LNCaP clone FGC (cell line): Measurements from ENCODE around the gene SLC22A15.

Source experiments
- DNase-seq: peaks from one replicate; pipeline ENCODE4 v3.0.0-alpha.2; 2011; ENCODE audit warnings: low read depth
- H3K4me3 ChIP-seq: 2 replicates; pipeline ENCODE4 v1.5.1; 2011; ENCODE audit warnings: mild to moderate bottlenecking, low read depth, low read length, control low read depth
- TF ChIP-seq, protein P1 (sequence below): IDR thresholded peaks from 2 replicates; pipeline ENCODE4 v1.5.1; 2012; ENCODE audit warnings: mild to moderate bottlenecking; ENCODE audit not compliant: control insufficient read depth, insufficient read depth; ENCODE audit errors: extremely low read depth

Gene SLC22A15

DNA sequence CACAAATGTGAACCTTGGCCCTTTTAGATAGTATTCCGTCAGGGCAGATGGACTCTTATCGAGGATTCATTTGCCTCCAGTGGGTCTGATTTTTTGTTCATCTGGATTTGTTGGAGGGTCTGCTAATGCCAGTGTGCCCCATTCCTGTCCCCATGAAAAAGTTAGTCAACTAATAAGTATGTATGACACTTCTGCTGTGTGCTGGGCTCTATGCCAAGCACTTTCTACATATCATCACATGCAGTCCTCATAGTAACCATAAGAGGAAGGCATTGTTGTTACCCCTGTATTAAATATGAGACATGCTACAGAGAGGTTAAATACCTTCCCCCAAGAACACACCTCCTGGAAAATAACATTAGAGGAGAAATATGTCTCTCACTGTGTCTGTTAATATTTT is 88.3 kb downstream of the SLC22A15 start:
- no peak overlapping the region for H3K4me3 ChIP-seq
- TF ChIP-seq, protein P1, sequence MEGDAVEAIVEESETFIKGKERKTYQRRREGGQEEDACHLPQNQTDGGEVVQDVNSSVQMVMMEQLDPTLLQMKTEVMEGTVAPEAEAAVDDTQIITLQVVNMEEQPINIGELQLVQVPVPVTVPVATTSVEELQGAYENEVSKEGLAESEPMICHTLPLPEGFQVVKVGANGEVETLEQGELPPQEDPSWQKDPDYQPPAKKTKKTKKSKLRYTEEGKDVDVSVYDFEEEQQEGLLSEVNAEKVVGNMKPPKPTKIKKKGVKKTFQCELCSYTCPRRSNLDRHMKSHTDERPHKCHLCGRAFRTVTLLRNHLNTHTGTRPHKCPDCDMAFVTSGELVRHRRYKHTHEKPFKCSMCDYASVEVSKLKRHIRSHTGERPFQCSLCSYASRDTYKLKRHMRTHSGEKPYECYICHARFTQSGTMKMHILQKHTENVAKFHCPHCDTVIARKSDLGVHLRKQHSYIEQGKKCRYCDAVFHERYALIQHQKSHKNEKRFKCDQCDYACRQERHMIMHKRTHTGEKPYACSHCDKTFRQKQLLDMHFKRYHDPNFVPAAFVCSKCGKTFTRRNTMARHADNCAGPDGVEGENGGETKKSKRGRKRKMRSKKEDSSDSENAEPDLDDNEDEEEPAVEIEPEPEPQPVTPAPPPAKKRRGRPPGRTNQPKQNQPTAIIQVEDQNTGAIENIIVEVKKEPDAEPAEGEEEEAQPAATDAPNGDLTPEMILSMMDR, result no peak
- no peak for DNase-seq

DNA sequence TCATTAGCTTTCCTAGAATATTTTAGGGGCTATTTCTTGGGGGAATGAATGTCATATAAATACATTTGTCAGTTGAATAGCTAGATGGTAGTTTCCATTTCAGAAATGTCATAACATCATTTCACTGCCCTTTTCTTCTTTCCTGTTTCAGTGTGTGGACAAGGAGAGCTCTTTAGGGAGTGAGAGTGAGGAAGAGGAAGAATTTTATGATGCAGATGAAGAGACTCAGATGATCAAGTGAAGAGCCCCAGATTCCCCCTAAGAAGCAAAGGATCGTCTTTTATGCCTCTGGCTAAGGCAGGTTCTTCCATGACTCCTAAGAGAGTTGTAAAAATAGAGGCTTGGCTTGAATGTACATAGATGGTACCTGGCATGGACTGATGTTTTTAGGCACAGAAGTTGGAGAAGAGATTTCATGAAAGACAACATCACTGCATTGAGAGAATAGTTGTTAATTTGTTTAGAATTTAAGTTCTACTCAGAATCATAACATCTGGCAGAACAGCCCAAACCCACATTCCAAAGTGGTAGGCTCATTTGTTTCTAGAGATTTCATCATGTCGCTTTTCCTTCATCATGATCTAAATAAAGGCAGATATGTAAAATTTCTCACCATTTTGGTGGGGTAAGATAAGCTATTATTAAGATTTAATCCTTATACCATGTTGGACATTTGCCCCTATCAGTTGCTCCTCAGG is 90.7 kb downstream of the SLC22A15 start:
- TF ChIP-seq, protein P1, result no peak
- no peak for DNase-seq
- H3K4me3 ChIP-seq, result no peak overlapping the region

DNA sequence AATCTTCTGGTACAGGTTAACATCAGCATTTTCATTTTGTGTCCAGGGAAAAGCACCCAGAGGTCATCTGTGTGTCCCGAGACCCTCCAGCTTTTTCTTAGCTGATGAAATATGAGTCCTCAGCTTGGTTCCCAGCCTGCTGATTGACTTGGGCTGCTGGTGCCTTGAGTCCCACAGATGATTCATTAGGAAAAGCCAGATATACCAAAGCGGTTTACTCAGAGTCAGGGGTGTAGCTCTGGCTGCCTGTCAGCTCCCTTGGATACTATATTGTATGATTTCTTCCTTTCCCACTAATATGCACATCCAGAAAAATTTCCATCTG is 91.2 kb downstream of the SLC22A15 start:
- DNase-seq, result no peak
- no peak overlapping the region for H3K4me3 ChIP-seq
- TF ChIP-seq, protein P1, result no peak

DNA sequence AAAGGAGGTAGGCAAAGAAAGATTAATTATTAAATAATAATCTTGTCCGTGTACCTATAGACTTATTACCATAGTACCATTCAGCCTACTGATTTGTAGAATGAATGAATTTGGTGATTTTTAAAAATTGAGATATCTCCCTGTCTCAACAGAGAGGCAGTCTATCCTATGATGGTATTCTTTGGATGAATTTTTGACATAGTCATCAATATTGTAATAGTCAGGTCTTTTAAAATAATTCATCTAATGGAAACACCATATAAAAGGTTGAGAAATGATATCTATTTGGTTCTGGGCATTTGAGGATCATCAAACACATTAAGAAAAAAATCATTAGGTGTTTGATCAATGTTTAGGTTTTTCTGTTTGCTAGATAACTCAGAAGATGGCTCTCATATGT is 99.3 kb downstream of the SLC22A15 start:
- TF ChIP-seq, protein P1, result no peak
- H3K4me3 ChIP-seq, result no peak overlapping the region
- DNase-seq, result no peak

DNA sequence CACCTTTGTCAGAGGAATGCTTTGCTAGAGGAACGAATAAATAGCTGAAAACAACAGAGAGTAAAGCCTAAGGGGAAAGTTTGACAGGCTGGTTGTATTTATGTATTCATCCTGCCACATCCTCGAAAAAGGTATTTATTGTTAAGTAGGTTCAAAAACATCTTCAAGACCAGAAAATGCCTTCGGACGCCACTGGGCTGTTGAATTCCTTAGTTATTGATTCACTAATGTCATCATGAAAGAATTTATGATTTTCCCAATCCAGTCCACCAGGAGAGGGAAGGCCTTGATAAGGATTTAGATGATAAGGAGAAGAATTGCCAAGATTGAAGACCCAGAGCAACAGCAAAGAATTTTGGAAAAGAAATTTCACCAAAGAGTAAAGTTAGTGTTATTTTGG is 99.7 kb downstream of the SLC22A15 start:
- TF ChIP-seq, protein P1, result no peak
- no peak for DNase-seq

DNA sequence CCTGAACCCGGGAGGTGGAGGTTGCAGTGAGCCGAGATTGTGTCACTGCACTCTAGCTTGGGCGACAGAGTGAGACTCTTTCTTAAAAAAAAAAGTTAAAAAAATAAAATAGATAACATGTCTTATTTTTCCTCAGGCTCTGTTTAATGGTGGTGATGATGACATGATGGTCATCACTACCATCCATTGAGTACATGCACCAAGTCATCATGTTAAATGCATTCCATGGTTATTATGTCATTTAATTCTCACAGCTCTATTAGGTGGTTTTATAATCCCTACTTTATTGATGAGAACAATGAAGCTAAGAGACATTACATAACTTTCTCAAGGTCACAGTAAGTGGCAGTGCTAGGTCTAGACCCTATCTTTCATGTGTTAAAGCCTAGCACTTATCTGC is 100.5 kb downstream of the SLC22A15 start:
- DNase-seq, result no peak
- TF ChIP-seq, protein P1, result no peak
- no peak overlapping the region for H3K4me3 ChIP-seq

More for the DNA sequence above, 99.7 kb downstream of the SLC22A15 start:
- no peak overlapping the region for H3K4me3 ChIP-seq

DNA sequence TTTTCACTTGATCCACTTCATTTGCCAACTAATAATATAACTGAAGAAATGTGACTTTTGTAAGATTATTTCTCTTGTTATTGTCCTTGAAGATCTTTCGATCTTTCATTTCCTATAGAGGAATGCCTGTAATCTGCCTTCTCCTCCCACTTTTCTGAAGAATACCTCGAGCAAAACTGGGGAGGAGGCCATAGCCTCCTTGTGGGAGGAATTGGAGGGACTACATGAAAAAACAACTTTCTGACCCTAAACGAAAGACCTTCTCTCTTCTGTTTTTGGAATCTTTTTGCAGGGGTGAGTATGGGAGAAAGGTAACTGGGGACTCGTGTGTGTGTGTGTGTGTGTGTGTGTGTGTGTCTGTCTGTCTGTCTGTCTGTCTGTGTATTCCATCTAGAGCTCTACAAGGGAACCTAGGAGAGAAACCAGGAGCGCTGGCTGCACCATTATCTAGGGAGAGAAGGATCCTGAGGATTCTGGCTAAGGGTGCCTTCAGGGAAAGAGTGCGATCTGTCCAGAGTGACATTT is 102.4 kb downstream of the SLC22A15 start:
- TF ChIP-seq, protein P1, result no peak
- DNase-seq, result no peak
- no peak overlapping the region for H3K4me3 ChIP-seq
